Neural progenitor cell (in vitro differentiated cells): ENCODE results near the gene CDK10.

Source experiments
- CTCF ChIP-seq: fragments of 200-600 bp; sonication (generic); IDR thresholded peaks from 2 replicates; pipeline ENCODE4 v1.5.1; 2017; ENCODE audit warnings: antibody characterized with exemption, mild to moderate bottlenecking
- EZH2phosphoT487 ChIP-seq: fragments of 200-600 bp; sonication (generic); IDR thresholded peaks from 2 replicates; pipeline ENCODE4 v1.6.1; 2017; ENCODE audit warnings: antibody characterized with exemption

- TF ChIP-seq CTCF (no peak), EZH2phosphoT487 (no peak)
Observed at GRCh38 chr16:89729863-89730593, 43.5 kb downstream of the CDK10 start.
